K562 (cell line): Measurements from ENCODE around the gene C9orf50. TPM values are rescaled to one million over a fixed set of nuclear protein-coding genes. Genes with fewer than 3 reads are reported as not detected.

Source experiments
- ETV5 ChIP-seq: sonication (generic); formaldehyde crosslinking; IDR thresholded peaks from 2 replicates; pipeline ENCODE4 v1.4.0; 2020; ENCODE audit warnings: low read depth, mild to moderate bottlenecking, missing genetic modification reagents
- FOXA3 ChIP-seq, 2 experiments: fragments of 450-650 bp in 1 of 2; sonication (generic) in 1 of 2; formaldehyde crosslinking; IDR thresholded peaks in 1 of 2; conservative IDR thresholded peaks in 1 of 2; 2 replicates each; pipeline versions ENCODE4 v1.4.0 to v1.8.0; 2020 to 2022; ENCODE audit warnings: mild to moderate bottlenecking in 2 of 2, missing genetic modification reagents in 1 of 2
- HNRNPLL ChIP-seq: fragments of 200-400 bp; formaldehyde crosslinking; IDR thresholded peaks from 2 replicates; pipeline ENCODE4 v1.6.1; 2017; ENCODE audit warnings: low read length, low read depth, mild to moderate bottlenecking; ENCODE audit not compliant: poor library complexity, severe bottlenecking
- KLF1 ChIP-seq: fragments of 450-650 bp; IDR thresholded peaks from 2 replicates; pipeline ENCODE4 v1.6.1; 2016; ENCODE audit warnings: missing genetic modification characterization, missing compliant biosample characterization
- MXD1 ChIP-seq: fragments of 250-450 bp; sonication (Bioruptor Pico); IDR thresholded peaks from 2 replicates; pipeline ENCODE4 v1.8.0; 2021; ENCODE audit warnings: borderline replicate concordance, mild to moderate bottlenecking, moderate library complexity; ENCODE audit not compliant: poor library complexity, severe bottlenecking
- NR1H2 ChIP-seq: sonication (generic); formaldehyde crosslinking; IDR thresholded peaks from 2 replicates; pipeline ENCODE4 v1.4.0; 2020; ENCODE audit warnings: mild to moderate bottlenecking, missing genetic modification reagents
- NUFIP1 ChIP-seq: fragments of 450-650 bp; IDR thresholded peaks from 2 replicates; pipeline ENCODE4 v1.6.1; 2018; ENCODE audit not compliant: partially characterized antibody
- YY1 ChIP-seq, 3 experiments: IDR thresholded peaks; 2 replicates each; pipeline ENCODE4 v1.6.1; 2011; ENCODE audit warnings: low read length in 2 of 3, mild to moderate bottlenecking in 2 of 3, moderate library complexity in 2 of 3, borderline replicate concordance in 1 of 3, control low read depth in 1 of 3, low read depth in 1 of 3; ENCODE audit not compliant: insufficient read depth in 3 of 3, insufficient replicate concordance in 2 of 3, control insufficient read depth in 1 of 3, insufficient read length in 1 of 3; ENCODE audit errors: extremely low read depth in 1 of 3
- ZBED1 ChIP-seq: IDR thresholded peaks from 2 replicates; pipeline ENCODE4 v1.6.1; 2014
- ZBTB1 ChIP-seq: sonication (generic); formaldehyde crosslinking; IDR thresholded peaks from 2 replicates; pipeline ENCODE4 v1.8.1; 2023; ENCODE audit warnings: missing genetic modification reagents, low read depth, mild to moderate bottlenecking, borderline replicate concordance
- ZBTB11 ChIP-seq, 3 experiments: fragments of 200-800 bp in 1 of 3; fragments of 250-450 bp in 1 of 3; fragments of 450-650 bp in 1 of 3; sonication (Bioruptor Pico) in 1 of 3; sonication (Bioruptor generic) in 1 of 3; formaldehyde crosslinking in 1 of 3; IDR thresholded peaks; 2 replicates each; pipeline versions ENCODE4 v1.6.1 to v1.8.0; 2016 to 2022; ENCODE audit warnings: mild to moderate bottlenecking in 2 of 3, missing genetic modification characterization in 2 of 3, missing compliant biosample characterization in 1 of 3, moderate library complexity in 1 of 3
- ZNF592 ChIP-seq: fragments of 450-650 bp; IDR thresholded peaks from 2 replicates; pipeline ENCODE4 v1.6.1; 2017; ENCODE audit warnings: antibody characterized with exemption, mild to moderate bottlenecking
- ZNF79 ChIP-seq: fragments of 250-450 bp; sonication (Bioruptor Pico); IDR thresholded peaks from 2 replicates; pipeline ENCODE4 v1.4.0; 2020; ENCODE audit warnings: low read depth, mild to moderate bottlenecking, moderate library complexity
- polyA plus RNA-seq, 8 experiments: library from polyadenylated mRNA; depleted of rRNA in 4 of 8; stranded (reverse) in 5 of 8; unstranded in 3 of 8; fragments of >200 nt; fragmentation: Nextera tagmentation in 2 of 8; fragmentation: Illumina TruSeq in 1 of 8; extraction: Ambion mirVana in 2 of 8; extraction: Trizol in 1 of 8; gene quantifications; 2 replicates each; pipeline versions ENCODE4 v1.2.1 to v1.2.3, GENCODE V29; 2011 to 2014; ENCODE audit warnings: inconsistent platforms in 1 of 8, missing spikeins in 1 of 8
- total RNA-seq, 7 experiments: library from RNA; depleted of rRNA in 6 of 7; stranded (reverse); fragments of >200 nt in 6 of 7; fragmentation: Illumina TruSeq in 2 of 7; extraction: Trizol in 2 of 7; gene quantifications; 2 replicates each; pipeline versions ENCODE4 v1.2.1 to v1.2.3, GENCODE V29; 2011 to 2021; ENCODE audit warnings: low replicate concordance in 1 of 7
- TF ChIP-seq, protein P1 (sequence below), 2 experiments: fragments of 250-450 bp in 1 of 2; fragments of 450-650 bp in 1 of 2; sonication (Bioruptor Pico) in 1 of 2; IDR thresholded peaks; 2 replicates each; pipeline versions ENCODE4 v1.6.1 to v1.8.0; 2016 to 2021; ENCODE audit warnings: mild to moderate bottlenecking in 2 of 2, moderate library complexity in 2 of 2, missing compliant biosample characterization in 1 of 2, missing genetic modification characterization in 1 of 2

C9orf50 gene
- total and polyA plus RNA-seq, 9 of the 15 experiments (the other 6 are each of a cell fraction or from before 2014, with no cell fraction given), result not detected

- TF ChIP-seq ZBTB11 (CRISPR knock-in tag; IDR thresholded peaks at IDR 0.05), result peak in 1 of 3 experiments; percentile 25; a peak in 1 of 6 replicates
- no peak for TF ChIP-seq ZBED1
- no peak for TF ChIP-seq HNRNPLL
- TF ChIP-seq NR1H2 (CRISPR knock-in tag), result 0 out of 2 replicates have a peak, but pooled peaks have one; percentile 70
- no peak; a peak in 1 of 4 replicates for TF ChIP-seq FOXA3 (CRISPR knock-in tag; conservative IDR thresholded peaks at IDR 0.05 in 1 of 2, IDR thresholded peaks at IDR 0.05 in 1 of 2)
- TF ChIP-seq, protein P1, sequence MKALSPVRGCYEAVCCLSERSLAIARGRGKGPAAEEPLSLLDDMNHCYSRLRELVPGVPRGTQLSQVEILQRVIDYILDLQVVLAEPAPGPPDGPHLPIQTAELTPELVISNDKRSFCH (CRISPR knock-in tag; IDR thresholded peaks at IDR 0.05), result no peak
- TF ChIP-seq, protein P1 (tag; IDR thresholded peaks at IDR 0.05), result peak; percentile 73; the same call in 1 of the 2 replicates
- peak in 1 of 3 experiments; percentile 36 for TF ChIP-seq YY1 (IDR thresholded peaks at IDR 0.05; ENCODE audit: borderline replicate concordance in 1 of 3, control insufficient read depth in 1 of 3, extremely low read depth in 1 of 3, insufficient read depth in 3 of 3, insufficient read length in 1 of 3, insufficient replicate concordance in 2 of 3, low read depth in 1 of 3, low read length in 2 of 3)
- no peak for TF ChIP-seq NUFIP1
- peak; percentile 46; the same call in 1 of the 2 replicates for TF ChIP-seq ZNF592
- TF ChIP-seq MXD1, result no peak
- TF ChIP-seq ETV5 (CRISPR knock-in tag), result 0 out of 2 replicates have a peak, but pooled peaks have one; percentile 52
- 0 out of 2 replicates have a peak, but pooled peaks have one; percentile 54 for TF ChIP-seq ZBTB1 (CRISPR knock-in tag)
- TF ChIP-seq KLF1 (tag), result no peak
- no peak for TF ChIP-seq ZNF79 (CRISPR knock-in tag)
These were observed 873 bp downstream of the C9orf50 start (continued) for GRCh38 chr9:129619787-129620668.
